Peyer's patch (tissue), 4 donors: Measurements from ENCODE around the gene RPS15.

ENCODE experiments used
- CTCF ChIP-seq, 6 experiments: fragments of 450-650 bp in 4 of 6; fragments of 200-600 bp in 2 of 6; sonication (generic) in 1 of 6; IDR thresholded peaks; one replicate each; pipeline ENCODE4 v1.5.1; 2017 to 2019; ENCODE audit warnings: antibody characterized with exemption in 6 of 6, mild to moderate bottlenecking in 3 of 6, moderate library complexity in 1 of 6
- POLR2A ChIP-seq, 2 donors: fragments of 450-650 bp; IDR thresholded peaks; one replicate each; pipeline ENCODE4 v1.5.1; 2017; ENCODE audit warnings: antibody characterized with exemption in 2 of 2, mild to moderate bottlenecking in 2 of 2, moderate library complexity in 2 of 2

- TF ChIP-seq CTCF (IDR thresholded peaks at IDR 0.05) (no peak), POLR2A (IDR thresholded peaks at IDR 0.05) (no peak)
Observed at GRCh38 chr19:1472231-1473084, 34.3 kb downstream of the RPS15 start.
